Osteoblast (primary cell): ENCODE data around the gene IPO7. TPM values are rescaled to one million over a fixed set of nuclear protein-coding genes. Genes with fewer than 3 reads are reported as not detected.
"Not testable (repeated sequence)": the region's sequence is repeated elsewhere in the genome, so short reads cannot be mapped to it uniquely, and the experiment has no call there.

Source experiments
- DNase-seq: peaks from one replicate; pipeline ENCODE4 v3.0.0; 2011; ENCODE audit warnings: low spot score, mixed read lengths; ENCODE audit not compliant: insufficient read length; ENCODE audit errors: missing footprints
- H2AFZ ChIP-seq: 2 replicates; pipeline ENCODE4 v1.6.0; 2011; ENCODE audit warnings: mild to moderate bottlenecking, low read length
- H3K27ac ChIP-seq: 2 replicates; pipeline ENCODE4 v1.5.1; 2011; ENCODE audit warnings: mild to moderate bottlenecking, low read depth, low read length, moderate library complexity
- H3K27me3 ChIP-seq: 2 replicates; pipeline ENCODE4 v1.6.0; 2012; ENCODE audit warnings: mild to moderate bottlenecking, control low read depth, inconsistent platforms, low read length, moderate library complexity; ENCODE audit not compliant: insufficient read depth
- H3K36me3 ChIP-seq: 2 replicates; pipeline ENCODE4 v1.5.1; 2011; ENCODE audit warnings: mild to moderate bottlenecking, low read length, control low read depth, moderate library complexity; ENCODE audit not compliant: insufficient read depth
- H3K4me1 ChIP-seq: 2 replicates; pipeline ENCODE4 v1.5.1; 2011; ENCODE audit warnings: mild to moderate bottlenecking, low read length, control low read depth, moderate library complexity; ENCODE audit not compliant: insufficient read depth
- H3K4me2 ChIP-seq: 2 replicates; pipeline ENCODE4 v1.6.0; 2011; ENCODE audit warnings: mild to moderate bottlenecking, low read length; ENCODE audit not compliant: insufficient read depth
- H3K4me3 ChIP-seq: fragments of 200-600 bp; sonication (generic); 3 replicates; pipeline ENCODE4 v1.5.1; 2012; ENCODE audit warnings: mild to moderate bottlenecking, low read length, inconsistent platforms; ENCODE audit not compliant: insufficient read depth
- H3K79me2 ChIP-seq: 2 replicates; pipeline ENCODE4 v1.6.0; 2012; ENCODE audit warnings: mild to moderate bottlenecking, low read length, control low read depth, inconsistent platforms; ENCODE audit not compliant: insufficient read depth
- H3K9me3 ChIP-seq: 2 replicates; pipeline ENCODE4 v1.5.1; 2011; ENCODE audit warnings: low read depth, low read length, control low read depth
- H4K20me1 ChIP-seq: 2 replicates; pipeline ENCODE4 v1.6.0; 2012; ENCODE audit warnings: mild to moderate bottlenecking, low read length, control low read depth; ENCODE audit not compliant: insufficient read depth
- total RNA-seq: library from RNA; depleted of rRNA; stranded (reverse); fragments of >200 nt; gene quantifications from 2 replicates; pipeline ENCODE4 v1.2.3, GENCODE V29; 2012
- TF ChIP-seq, protein P1 (sequence below): IDR thresholded peaks from 2 replicates; pipeline ENCODE4 v1.5.1; 2011; ENCODE audit warnings: mild to moderate bottlenecking, low read depth, low read length, moderate library complexity; ENCODE audit errors: extremely low read depth

The IPO7 gene
- total RNA-seq = 155 and 174 TPM in 2 replicates

DNA sequence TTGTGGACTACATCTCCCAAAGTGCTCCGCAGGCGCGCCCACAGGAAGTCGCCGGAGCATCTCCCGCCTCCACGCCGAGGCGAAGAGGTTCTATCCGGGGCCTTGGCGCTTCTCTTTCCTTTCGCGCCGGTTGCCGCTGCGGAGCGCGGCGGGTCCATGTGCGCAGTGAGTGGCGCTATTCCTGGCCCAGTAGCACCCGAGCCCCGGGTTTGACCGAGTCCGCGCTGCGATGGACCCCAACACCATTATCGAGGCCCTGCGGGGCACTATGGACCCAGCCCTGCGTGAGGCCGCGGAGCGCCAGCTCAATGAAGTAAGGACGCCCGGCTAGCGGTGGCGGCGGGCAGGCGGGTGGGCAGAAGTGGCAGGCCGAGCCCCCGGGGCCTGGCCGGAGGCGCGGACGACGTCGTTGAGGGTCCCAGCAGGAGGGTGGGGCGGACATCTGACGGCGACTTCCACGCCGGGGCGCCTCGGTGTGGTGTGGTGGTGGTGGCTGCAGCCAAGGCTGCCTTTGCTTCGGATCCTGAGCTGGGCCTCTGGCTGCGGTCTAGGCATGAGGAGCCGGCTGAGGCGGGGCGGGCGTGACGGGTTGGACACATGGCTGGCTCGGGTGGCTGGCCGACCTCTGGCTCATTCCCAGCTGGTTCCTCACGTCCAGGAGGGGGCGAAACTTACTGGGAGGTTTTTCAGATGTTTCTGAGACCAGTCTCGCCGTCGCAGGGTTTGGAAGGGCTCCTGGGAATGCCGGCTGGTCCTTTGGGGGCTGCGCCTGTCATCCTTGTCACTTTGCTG is at the start of gene IPO7:
TSS of gene IPO7 (plus strand) at position 118 of the 792 bp plus-strand sequence. CDS start at position 230, 112 bp downstream.
- peaks cover 51% of the 10 kb centered on the region for H3K79me2 ChIP-seq
- peak within 1 kb of the TSS; percentile 97 for H3K4me2 ChIP-seq
- no peaks in the 10 kb centered on the region for H3K27me3 ChIP-seq
- peaks cover 41% of the 10 kb centered on the region for H4K20me1 ChIP-seq
- peak within 1 kb of the TSS; percentile 96 for H3K4me3 ChIP-seq
- DNase-seq = peak; percentile 96
- no peaks in the 10 kb centered on the region for H3K4me1 ChIP-seq
- H3K27ac ChIP-seq = peak within 1 kb of the TSS; percentile 93
- peaks cover 5% of the 10 kb centered on the region for H3K36me3 ChIP-seq
- TF ChIP-seq, protein P1, sequence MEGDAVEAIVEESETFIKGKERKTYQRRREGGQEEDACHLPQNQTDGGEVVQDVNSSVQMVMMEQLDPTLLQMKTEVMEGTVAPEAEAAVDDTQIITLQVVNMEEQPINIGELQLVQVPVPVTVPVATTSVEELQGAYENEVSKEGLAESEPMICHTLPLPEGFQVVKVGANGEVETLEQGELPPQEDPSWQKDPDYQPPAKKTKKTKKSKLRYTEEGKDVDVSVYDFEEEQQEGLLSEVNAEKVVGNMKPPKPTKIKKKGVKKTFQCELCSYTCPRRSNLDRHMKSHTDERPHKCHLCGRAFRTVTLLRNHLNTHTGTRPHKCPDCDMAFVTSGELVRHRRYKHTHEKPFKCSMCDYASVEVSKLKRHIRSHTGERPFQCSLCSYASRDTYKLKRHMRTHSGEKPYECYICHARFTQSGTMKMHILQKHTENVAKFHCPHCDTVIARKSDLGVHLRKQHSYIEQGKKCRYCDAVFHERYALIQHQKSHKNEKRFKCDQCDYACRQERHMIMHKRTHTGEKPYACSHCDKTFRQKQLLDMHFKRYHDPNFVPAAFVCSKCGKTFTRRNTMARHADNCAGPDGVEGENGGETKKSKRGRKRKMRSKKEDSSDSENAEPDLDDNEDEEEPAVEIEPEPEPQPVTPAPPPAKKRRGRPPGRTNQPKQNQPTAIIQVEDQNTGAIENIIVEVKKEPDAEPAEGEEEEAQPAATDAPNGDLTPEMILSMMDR = peak; percentile 44
- no peaks in the 10 kb centered on the region for H3K9me3 ChIP-seq
- H2AFZ ChIP-seq = peak within 1 kb of the TSS; percentile 97

DNA sequence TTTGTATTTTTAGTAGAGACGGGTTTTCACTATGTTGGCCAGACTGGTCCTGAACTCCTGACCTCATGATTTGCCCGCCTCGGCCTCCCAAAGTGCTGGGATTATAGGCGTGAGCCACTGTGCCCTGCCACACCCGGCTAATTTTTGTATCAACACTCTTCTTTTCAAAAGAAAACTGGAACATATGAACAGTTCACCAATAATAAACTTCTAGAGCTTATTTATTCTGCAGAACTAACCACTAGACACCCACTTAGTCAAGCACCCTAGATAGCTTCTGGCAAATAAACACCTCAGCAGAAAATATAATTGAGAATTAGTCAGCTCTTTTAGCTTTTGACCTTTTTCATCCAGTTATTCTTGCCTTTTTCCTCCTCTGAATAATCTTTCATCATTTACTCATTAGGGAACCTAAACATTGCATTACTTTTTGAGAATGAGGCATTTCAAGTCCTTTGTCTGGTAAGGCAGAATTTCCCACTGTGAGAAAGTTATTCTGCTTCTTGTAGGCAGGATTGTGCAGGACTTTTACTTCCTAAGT is 42.7 kb upstream of the IPO7 start:
- TF ChIP-seq, protein P1 = no peak
- Histone ChIP-seq H2AFZ (no peak overlapping the region), H3K27me3 (no peaks in the 10 kb centered on the region), H3K79me2 (no peaks in the 10 kb centered on the region), H3K4me3 (no peak overlapping the region), H3K9me3 (no peaks in the 10 kb centered on the region), H3K36me3 (no peaks in the 10 kb centered on the region), H3K27ac (no peak overlapping the region), H3K4me2 (no peak overlapping the region), H3K4me1 (no peaks in the 10 kb centered on the region), H4K20me1 (no peaks in the 10 kb centered on the region)
- DNase-seq = no peak

DNA sequence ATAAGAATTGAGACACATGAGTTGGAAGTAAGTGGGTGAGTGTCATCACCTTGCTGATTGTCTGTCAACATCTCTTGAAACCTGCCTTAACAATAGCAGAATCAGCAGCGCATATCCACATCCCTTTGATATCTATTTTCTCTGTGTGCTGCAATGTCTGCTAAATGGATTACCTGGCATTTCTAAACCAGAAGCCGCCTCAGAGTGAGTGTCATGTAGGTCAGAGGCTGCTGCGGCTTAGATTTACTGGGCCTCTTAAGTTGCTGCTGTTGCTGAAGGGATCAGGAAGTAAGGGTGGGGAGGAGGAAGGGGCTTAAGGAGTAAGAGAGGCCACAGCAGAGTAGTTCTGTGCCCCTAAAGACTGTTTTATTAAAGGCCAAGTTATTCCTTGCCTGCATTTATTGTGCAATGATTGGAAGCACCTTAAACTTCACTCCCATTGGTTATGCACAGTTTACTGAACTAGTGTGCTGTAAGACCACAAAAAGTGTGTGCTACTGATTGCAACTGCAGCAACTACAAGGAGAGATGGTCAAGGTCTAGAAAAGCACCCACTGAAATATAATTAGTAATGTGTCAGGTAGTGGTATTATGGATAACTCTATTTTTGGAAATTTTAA is 40.3 kb upstream of the IPO7 start:
- Histone ChIP-seq H4K20me1 (no peaks in the 10 kb centered on the region), H3K27ac (no peak overlapping the region), H3K36me3 (no peaks in the 10 kb centered on the region), H3K27me3 (peaks cover 3% of the 10 kb centered on the region), H2AFZ (no peak overlapping the region), H3K9me3 (no peaks in the 10 kb centered on the region), H3K4me3 (no peak overlapping the region), H3K4me2 (no peak overlapping the region), H3K79me2 (no peaks in the 10 kb centered on the region), H3K4me1 (no peaks in the 10 kb centered on the region)
- TF ChIP-seq, protein P1 = no peak
- no peak for DNase-seq

- no peaks in the 10 kb centered on the region for H3K79me2 ChIP-seq
- TF ChIP-seq, protein P1 = no peak
- no peak overlapping the region for H3K4me3 ChIP-seq
- no peaks in the 10 kb centered on the region for H4K20me1 ChIP-seq
- H3K36me3 ChIP-seq = no peaks in the 10 kb centered on the region
- no peaks in the 10 kb centered on the region for H3K4me1 ChIP-seq
- no peak overlapping the region for H3K4me2 ChIP-seq
- DNase-seq = peak; percentile 50
- H3K27me3 ChIP-seq = peaks cover 3% of the 10 kb centered on the region
- no peak overlapping the region for H2AFZ ChIP-seq
- no peak overlapping the region for H3K27ac ChIP-seq
- H3K9me3 ChIP-seq = no peaks in the 10 kb centered on the region
Observed at GRCh38 chr11:9347100-9347499, 37.4 kb upstream of the IPO7 start.

DNA sequence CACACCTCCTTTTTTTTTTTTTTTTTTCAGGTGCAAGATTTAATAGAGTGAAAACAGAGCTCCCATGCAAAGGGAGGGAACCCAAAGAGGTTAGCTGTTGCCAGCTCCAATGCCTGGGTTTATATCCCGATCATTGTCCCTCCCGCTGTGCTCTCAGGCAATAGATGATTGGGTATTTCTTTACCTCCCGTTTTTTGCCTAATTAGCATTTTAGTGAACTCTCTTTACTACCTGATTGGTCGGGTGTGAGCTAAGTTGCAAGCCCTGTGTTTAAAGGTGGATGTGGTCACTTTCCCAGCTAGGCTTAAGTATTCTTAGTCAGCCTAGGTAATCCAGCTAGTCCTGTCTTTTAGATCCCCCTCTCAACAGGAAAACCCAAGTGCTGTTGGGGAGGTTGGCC is 36.7 kb upstream of the IPO7 start:
- not testable (repeated sequence) for H3K4me1 ChIP-seq, H3K4me3 ChIP-seq, H3K79me2 ChIP-seq, H2AFZ ChIP-seq, H3K27me3 ChIP-seq, H3K27ac ChIP-seq, DNase-seq, H3K9me3 ChIP-seq, H3K4me2 ChIP-seq, H4K20me1 ChIP-seq, H3K36me3 ChIP-seq
